ENCODE results near the gene CCDC148.
"Not testable (repeated sequence)": the region's sequence is repeated elsewhere in the genome, so short reads cannot be mapped to it uniquely, and the experiment has no call there.

Gene CCDC148

GRCh38 chr2:158413581-158413980 is 43.0 kb downstream of the CCDC148 start:
- DNase-seq, result no peak

GRCh38 chr2:158412206-158412605 is 44.3 kb downstream of the CCDC148 start:
- no peak for DNase-seq

GRCh38 chr2:158411748-158412147 is 44.8 kb downstream of the CCDC148 start:
- no peak for DNase-seq

- no peak for DNase-seq
Measured at GRCh38 chr2:158410132-158410531, 46.4 kb downstream of the CCDC148 start.

- no peak for DNase-seq
Measured at GRCh38 chr2:158407031-158407430, 49.5 kb downstream of the CCDC148 start.

GRCh38 chr2:158405341-158405740 is 51.2 kb downstream of the CCDC148 start:
- no peak for DNase-seq

- no peak for DNase-seq
Measured at GRCh38 chr2:158403237-158403636, 53.3 kb downstream of the CCDC148 start.

GRCh38 chr2:158402665-158403064 is 53.9 kb downstream of the CCDC148 start:
- no peak for DNase-seq

GRCh38 chr2:158395166-158395565 is 61.4 kb downstream of the CCDC148 start:
- DNase-seq, result no peak

- DNase-seq, result no peak
Measured at GRCh38 chr2:158394453-158394852, 62.1 kb downstream of the CCDC148 start.

GRCh38 chr2:158393886-158394285 is 62.7 kb downstream of the CCDC148 start:
- DNase-seq, result no peak

- DNase-seq, result no peak
Measured at GRCh38 chr2:158392687-158393086, 63.9 kb downstream of the CCDC148 start.

- DNase-seq, result no peak
Measured at GRCh38 chr2:158391876-158392275, 64.7 kb downstream of the CCDC148 start.

- DNase-seq, result no peak
Measured at GRCh38 chr2:158391361-158391760, 65.2 kb downstream of the CCDC148 start.

GRCh38 chr2:158388159-158388558 is 68.4 kb downstream of the CCDC148 start:
- no peak for DNase-seq

GRCh38 chr2:158385646-158386045 is 70.9 kb downstream of the CCDC148 start:
- no peak for DNase-seq

GRCh38 chr2:158381978-158382377 is 74.6 kb downstream of the CCDC148 start:
- no peak for DNase-seq

- no peak for DNase-seq
Measured at GRCh38 chr2:158381205-158381604, 75.3 kb downstream of the CCDC148 start.

GRCh38 chr2:158380746-158381145 is 75.8 kb downstream of the CCDC148 start:
- no peak for DNase-seq

GRCh38 chr2:158378926-158379325 is 77.6 kb downstream of the CCDC148 start:
- no peak for DNase-seq

GRCh38 chr2:158366342-158366741 is 90.2 kb downstream of the CCDC148 start:
- no peak for DNase-seq

- DNase-seq, result no peak
Measured at GRCh38 chr2:158359846-158360245, 96.7 kb downstream of the CCDC148 start.

- no peak for DNase-seq
Measured at GRCh38 chr2:158357699-158358098, 98.9 kb downstream of the CCDC148 start.

- DNase-seq, result no peak
Measured at GRCh38 chr2:158357122-158357521, 99.4 kb downstream of the CCDC148 start.

- DNase-seq, result not testable (repeated sequence)
Measured at GRCh38 chr2:158351466-158351816, 105.1 kb downstream of the CCDC148 start.

Measured in activated CD4-positive, alpha-beta T cell treated with anti-CD3 and anti-CD28 coated beads for 1 hour (primary cell).